NCI-H2196 (cell line): ENCODE data around the gene SLIT1.

Experiments used
- DNase-seq: peaks from one replicate; lab custom pipeline; 2025; ENCODE audit not compliant: unreplicated experiment; lab: John Stamatoyannopoulos, UW

The SLIT1 gene

DNA sequence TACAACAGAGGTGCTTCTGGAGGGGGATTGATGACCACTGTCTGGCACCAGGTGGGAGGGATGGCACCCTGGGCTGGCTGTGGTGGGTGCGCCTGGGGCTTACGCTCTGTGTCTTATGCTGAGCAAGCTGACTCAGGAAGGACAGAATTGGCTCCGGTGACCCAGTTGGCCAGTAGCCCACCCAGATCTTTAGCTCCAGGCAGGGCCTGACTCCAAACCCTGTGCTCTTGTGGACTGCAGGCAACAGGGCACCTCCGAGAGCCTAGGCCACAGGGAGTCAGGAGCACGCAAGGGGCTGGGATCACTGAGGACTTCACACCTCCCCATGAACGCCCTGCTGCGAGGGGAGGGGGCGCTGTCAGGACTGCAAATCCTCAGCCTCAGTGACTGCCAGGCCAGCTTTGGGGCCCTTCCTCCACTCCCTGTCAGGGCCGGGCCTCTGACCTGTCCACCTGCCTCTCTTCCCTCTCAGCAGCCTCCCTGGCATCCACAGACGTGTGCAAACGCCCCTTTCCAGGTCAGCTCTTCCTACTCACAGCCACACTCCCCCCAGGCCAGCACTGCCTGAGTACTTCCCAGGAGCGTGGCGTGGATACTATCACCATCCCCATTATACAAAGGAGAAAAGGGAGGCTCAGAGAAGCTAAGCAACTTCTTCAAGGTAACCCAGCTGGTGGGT lies 118.7 kb downstream of the SLIT1 start:
- no peak for DNase-seq

DNA sequence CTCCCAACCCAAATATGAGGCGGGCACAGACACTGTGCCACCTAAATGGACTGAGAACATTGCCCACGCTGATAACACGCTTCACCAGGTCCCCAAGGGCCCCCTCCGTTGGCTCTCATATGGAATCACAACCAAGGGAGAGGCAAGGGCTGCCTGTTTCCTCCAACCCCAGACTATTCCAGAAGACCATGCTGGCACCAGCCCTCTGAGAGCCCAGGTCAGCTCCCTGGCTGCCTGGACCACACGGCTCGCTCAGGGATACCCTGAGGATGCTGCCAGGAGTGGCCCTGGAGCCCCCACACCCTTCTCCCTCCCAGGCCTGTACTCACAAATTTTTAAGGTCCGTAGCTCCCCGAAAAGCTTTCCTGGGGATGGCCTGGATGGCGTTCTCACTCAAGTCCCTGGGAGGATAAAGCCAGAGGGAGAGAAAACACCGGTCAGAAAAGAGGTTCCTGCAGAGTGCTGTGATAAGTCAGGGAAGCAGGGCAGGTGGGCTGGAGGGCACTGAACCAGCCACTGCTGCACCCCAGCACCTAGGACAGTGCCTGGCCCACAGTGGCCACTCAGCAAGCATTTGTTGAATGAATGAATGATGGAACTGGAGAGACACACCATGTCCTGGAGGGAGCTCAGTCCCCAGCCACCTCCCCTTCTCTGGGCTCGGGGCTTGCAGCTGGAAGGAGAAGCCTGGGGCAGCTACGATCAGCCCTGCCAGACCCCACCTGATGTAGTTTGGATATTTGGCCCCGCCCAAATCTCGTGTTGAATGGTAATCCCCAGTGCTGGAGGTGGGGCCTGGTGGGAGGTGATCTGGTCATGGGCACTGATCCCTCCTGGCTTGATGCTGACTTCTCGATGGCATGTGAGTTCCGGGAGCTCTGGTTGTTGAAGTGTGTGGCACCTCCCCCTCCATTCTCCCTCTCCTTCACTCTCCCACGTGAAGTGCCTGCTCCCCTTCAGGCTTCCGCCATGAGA lies 119.8 kb downstream of the SLIT1 start:
- no peak for DNase-seq

DNA sequence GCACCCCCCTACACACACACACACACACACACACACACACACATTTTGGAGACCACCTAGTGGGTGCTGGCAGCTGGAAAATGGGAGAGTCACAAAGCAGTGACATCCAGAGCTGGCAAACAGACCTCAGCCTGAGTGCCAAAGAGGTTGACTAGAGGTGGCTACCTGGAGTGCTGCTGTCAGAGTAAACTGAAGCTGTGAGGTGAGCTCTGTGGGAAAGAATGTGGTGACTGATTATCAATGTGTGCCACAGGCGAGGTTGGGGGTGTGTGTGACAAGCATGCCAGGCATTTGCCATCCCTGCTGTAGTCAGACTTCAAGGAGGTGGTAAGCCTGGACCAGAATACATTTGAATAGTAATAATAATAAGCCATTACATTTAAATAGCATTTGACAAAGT lies 120.6 kb downstream of the SLIT1 start:
- peak; percentile 4 for DNase-seq

DNA sequence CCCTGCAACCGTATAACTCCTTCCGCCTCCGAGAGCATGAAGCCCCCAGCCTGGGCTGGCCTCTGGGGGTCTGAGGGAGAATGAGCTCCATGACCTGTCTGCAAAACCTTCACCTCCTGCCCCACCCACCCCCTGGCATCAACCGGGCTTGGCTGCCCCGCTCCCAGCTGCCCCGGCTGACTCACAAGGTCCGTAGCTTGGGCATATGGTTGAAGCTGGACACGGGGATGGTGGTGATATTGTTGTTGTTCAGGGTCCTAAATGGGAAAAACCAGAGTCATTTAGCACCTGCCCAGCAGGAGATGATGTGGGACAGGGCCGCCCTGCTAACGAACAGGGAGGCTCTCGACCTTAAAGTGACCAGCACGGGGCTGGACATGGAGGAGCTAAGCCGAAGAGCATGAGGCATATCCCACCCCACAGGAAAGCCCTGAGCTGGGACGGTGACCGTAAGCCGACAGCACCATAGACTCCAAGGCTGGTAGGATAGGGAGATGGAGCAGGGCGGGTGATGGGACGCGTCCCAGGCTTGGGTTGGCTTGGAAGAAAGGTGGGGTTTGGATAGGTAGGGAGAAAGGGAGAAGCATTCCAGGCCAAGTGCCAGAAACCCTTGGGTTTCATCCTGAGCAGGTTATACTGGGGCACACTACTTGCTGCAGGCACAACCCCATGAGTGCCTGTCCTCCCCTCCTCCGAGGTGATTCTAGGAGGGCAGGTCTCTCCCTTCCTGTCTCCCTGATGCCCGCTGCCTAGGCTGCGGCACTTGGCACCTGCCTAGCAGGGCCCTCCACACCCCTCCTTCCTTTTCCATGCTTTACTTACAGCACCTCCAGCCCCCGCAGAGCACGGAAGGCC lies 121.5 kb downstream of the SLIT1 start:
- no peak for DNase-seq

DNA sequence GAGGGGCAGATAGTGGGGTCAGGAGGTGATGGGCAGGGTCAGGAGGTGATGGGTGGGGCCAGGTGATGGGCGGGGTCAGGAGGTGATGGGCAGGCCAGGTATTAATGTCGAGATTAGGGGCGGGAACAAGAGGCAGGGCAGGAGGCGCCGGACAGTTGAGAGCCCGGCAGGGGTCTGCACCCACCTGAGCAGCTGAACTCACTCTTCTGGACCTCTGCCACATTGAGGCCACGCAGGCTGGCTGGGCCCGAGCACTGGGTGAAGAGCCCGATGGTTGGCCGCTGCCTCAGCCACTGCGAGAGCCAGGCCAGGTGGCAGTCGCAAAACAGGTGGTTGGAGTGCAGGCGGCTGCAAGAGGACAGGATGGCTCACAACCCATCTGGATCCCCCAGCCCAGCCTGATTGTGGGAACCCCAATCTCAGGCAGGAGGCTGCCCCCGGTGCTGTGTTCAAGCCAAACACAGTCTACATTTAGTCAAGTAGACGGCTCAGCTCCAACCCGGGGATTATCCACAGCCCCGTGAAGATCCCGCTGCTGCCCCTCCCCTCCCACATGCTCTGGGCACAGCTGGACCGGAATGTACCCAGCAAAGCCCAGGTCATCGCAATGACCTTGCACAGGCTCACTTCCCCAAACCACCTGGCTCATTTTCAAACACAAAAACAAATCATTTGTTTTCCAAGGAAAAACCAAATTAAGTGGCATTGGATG lies 122.3 kb downstream of the SLIT1 start:
- no peak for DNase-seq

DNA sequence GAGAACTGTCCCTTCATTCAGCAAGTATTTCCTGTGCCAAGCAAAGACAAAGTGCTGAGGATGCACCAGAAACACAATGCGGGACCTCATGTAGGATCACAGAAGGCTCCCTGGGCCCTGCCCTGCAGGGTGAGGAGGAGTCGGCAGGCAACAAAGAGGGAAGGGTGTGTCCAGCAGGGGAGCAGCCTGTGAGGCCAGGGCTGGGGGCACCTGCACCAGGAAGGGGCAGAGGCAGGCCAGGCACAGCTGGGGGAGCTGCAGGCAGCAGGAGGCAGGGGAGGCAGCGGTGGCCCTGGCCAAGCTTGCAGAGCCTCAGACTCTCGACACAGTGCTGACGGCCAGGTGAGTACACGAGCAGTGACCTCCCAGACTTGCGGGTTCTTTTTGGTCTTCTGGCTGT lies 123.3 kb downstream of the SLIT1 start:
- DNase-seq: no peak

DNA sequence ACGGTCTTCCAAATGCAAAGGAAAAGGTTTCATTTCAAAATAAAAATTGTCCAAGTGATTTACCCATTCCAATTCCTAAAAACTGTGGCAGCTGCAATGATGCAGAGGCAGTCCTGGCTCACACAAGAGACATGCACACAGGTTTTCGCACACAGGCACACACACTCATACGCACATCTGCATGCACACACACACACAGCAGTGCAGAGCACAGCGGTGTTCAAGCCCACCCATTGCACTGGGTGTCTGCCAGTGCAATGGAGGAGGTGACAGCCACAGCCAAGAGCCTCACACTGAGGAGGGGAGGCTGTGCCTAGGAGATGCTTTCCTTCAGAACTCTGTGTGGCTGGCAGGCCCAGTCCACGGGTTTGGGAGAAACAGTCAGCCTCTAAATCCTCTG lies 123.7 kb downstream of the SLIT1 start:
- no peak for DNase-seq

DNA sequence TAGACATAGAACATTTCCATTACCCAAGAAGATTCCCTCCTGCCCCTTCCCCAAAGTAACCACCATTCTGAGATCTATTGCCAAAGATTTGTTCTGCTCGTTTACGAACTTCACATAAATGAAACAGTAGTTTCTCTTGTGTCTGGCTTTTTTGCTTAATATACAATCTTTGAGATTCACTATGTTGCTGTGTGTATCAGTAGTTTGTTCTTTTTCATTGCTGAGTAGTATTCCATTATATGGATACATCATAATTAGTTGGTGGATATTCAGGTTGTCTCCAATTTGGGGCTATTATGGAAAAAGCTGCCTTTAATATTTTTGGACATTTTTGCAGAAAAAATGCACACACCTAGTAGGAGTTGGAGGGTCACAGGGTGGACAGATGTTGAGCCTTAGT lies 124.3 kb downstream of the SLIT1 start:
- DNase-seq: no peak

DNA sequence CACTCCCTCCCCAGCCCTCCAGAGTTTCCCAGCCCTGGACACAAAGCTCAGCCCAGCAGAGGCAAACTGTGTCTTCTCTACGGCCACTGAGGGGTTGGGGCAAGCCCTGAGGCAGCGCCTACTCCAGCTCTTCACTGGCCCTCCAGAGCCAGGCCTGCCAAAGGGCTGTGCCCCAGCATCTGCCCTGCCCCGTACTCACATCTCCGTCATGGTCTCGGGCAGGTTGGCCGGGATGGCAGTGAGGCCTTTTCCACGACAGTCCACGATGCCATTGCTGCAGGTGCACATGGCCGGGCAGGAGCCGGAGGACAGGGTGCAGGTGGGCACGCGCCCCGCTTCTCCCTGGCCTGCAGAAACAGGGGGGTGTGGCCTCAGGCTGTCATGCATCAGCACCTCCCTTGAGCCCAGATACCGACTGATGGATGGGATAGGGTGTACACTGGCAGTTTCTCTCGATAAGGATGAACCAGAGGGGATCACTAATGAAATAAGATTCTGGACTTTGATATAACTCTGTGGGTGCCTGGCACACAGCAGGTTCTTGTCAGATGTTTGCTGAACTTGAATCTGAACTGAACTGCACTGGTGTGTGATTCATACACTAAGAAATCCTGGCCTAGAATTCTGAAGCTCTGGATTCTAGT lies 125.2 kb downstream of the SLIT1 start:
- no peak for DNase-seq

DNA sequence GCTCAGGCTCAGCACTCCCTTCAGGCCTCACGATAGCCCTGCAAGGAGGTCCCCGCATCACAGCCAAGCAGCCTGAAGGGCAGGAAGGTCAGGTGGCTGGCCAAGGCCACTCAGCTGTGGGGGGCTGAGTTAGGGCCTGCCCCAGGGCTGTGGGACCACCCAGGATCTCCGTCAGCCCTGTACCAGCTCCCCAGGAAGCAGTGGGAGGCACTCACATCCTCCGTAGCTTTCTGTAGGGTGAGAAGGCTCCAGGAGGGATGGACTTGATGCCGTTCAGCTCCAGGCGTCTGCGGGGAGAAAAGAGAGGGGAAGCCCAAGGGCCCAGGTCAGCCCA lies 125.9 kb downstream of the SLIT1 start:
- DNase-seq: no peak

DNA sequence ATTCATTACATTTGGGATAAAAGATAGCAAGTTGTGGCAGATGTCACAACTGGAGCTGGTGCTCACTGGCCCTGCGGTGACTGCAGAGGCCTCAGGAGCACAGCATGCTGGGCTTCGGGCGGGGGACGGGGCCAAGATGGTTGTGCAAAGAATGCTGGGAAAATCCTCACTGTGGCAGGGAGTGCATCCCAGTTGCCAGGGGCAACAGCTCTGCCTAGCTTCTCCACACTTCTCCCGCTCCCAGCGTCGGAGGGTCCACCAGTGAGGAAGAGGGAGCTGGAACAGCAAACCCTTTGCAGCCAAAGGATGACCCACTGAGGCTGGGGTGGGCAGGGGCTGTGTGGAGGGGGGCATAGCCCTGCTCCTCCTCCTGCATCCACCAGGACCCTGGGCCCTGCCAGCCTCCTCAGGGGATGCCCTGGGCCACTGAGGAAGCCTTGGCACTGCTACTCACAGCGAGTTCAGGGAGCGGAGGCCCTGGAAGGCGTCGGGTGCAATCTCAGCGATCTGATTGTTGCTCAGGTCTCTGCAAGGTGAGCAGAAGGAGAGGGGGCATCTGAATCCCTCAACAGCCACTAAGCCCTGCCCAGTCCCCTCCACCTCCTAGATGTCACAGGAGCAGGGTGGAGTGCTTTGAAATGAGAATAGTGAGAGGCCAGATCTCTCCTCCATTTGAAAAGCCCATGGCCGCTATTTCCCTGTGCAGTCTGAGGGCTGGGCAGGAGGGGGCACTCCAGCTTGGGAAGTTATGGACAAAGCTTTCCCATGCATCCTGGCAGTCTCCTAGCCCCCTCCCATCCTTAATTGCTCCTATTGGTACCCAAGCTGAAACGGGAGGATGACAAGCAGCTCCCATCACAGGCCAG lies 126.5 kb downstream of the SLIT1 start:
- DNase-seq: no peak

DNA sequence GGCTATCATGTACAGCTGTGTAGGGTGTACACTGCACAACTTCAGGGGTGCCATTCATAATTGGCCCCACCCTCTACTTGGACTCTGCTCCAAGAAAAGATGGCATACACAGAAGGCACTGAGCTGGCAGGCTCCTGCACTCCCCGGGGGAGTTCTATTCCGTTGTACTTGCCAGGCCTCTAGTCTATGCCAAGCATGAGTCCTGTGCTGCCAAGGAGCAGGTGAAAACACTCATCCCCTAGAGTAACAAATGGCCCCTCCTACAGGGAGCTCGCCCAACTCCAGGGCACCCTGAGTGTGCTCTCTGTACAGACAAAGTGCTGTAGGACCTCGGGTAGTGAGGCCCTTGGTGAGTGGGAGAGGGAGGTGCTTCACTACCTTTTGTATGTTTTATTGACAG lies 127.2 kb downstream of the SLIT1 start:
- DNase-seq: peak; percentile 13

DNA sequence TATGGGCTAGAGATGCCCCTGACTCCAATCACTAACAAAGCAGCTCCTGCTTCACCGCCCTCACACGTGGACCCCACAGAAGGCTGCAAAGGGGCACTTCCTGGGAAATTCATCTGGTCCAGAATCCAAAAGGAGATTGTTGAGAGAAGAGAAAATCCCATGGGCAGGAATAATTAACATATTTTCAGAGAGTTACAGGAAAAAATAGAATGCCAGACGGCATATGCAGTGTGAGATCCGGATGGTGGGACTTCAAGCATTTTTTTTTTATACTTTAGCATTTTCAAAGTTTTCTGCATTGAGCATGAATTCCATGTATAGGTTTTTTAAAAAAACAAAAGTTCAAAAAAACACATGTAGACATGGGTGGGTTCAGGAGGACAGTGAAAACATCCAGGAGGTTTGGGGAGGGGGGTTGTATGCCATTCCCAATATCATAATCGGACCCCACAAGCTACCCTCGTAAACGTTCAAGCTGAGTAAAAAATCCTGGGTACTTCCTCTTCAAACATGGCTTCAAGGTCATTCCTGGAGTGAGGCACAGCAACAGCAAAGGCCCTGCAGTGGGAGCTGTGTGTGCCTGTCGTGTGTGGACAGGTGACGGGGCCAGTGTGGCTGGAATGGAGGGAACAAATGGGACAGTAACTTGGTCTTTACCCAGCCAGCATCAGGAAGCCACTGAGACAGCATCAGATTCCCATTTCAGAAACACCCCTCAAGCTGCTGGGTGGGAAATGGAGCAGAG lies 128.1 kb downstream of the SLIT1 start:
- no peak for DNase-seq

DNA sequence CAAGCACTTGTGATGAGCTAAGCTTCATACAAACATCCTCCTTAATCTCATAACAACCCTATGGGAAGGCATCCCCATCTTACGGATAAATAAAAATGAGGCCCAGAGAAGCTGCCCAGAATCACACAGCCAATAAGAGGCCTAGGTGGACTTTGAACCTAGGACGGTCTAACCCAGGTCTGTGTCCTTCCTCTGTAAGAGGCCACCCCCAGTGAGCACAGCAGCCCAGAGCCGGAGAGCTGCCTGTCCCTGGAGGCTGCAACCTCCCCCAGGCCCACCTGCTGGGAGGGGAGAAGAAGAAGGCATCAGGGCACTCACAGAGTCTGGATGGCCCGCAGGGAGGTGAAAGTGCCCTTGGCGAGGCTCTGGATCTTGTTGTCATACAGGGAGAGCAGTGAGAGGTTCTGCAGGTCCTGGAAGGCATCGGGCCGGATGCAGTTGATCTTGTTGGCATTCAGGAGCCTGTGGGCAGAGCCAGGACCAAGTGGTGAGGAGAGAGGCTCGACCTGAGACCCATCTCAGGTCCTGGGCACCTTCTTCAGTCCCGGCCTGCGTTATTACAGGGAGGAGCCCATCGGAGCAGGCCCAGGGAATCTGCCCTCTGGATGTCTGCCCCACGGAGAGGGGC lies 129.6 kb downstream of the SLIT1 start:
- no peak for DNase-seq

DNA sequence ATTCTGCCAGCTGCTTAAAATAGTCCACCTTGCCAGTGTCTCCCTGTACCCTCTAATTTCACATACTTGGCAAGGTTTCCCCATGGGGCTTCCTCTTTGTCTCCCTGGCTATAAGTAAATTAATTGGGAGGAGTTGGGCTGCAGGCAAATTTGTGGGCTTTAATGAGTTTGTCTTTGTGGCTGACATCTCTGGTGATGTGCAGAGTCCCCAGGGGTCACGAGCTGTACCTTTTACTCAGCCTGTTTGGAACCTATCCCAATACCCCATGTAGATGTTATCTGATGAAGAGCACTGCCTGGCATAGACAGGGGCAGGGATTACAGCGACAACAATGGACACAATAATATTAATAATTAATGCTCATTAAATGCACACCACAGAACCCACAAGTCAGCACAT lies 132.5 kb downstream of the SLIT1 start:
- no peak for DNase-seq

DNA sequence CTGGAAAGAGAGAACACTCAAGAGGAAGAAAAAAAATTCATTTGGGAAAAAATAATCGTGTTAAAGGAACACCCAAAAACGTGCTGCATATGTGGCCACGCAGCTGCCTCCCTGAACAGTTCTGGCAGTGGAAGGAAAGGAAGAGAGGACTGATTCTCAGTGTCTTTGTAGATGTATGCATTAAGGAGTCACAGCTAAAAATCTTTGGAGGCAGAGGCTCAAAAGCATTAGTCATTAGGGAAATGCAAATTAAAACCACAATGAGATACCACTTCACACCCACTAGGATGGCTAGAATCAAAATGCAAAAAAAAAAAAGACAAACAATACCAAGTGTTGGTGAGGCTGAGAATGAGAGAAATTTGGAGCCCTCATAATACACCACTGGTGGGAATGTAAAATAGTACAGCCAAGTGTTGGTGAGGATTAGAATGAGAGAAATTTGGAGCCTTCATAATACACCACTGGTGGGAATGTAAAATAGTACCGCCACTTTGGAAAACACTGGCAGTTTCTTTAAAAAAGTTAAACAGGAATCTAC lies 134.7 kb downstream of the SLIT1 start:
- no peak for DNase-seq

DNA sequence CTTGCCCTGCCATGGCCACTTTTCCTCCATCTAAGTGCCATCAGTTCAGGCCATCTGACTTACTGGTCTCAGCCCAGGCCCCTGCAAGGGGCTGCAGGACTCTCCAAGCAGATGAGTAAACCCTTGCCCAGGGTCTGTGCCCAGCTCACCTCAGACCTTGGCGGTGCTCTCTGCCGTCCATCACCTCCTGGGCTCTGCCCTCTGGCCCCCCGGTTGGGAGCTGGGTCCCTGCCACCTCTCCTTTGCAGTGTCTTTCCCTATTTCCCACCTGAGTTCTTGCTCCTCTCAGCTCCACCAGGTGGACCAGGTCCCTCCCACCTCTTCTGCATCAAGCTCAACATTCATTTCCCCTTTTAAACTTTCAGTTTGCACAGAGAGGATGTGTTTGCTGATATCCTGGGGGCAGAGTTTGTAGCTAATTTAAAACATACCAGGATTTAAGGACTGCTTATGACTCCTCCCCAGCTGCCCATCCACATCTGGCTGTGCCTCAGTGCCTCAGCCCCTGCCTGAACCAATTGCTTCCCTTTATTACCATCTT lies 135.5 kb downstream of the SLIT1 start:
- no peak for DNase-seq

DNA sequence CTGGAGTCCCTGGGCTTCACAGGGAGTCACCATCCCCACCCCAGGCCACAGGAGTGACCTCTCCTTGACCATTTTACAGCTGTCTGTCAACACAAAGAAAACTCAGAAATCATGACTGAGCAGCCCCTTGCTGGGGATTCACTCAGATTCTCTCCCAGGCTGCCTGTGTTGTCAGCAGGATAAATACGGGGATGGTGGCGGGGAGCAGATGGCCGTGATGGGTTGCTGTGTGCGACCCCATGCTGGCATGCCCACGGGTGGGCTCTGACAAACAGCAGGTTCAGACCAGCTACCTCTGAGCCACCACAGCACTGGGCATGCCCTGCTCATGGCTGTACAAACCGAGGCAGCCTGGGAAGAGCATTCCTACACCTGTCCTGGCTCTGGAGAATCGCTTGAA lies 136.1 kb downstream of the SLIT1 start:
- DNase-seq: no peak
